GM12878 (cell line): Measurements from ENCODE around the gene LRP1. TPM values are rescaled to one million over a fixed set of nuclear protein-coding genes. Genes with fewer than 3 reads are reported as not detected.

Experiments
- ATAC-seq: fragments of 200-7000 bp; cut with Tn5 transposase; 3 replicates; pipeline ENCODE4 v1.9.1; 2020; ENCODE audit warnings: mild to moderate bottlenecking, moderate library complexity
- BruUV-seq: library from RNA; stranded (reverse); fragments of 400-500 nt; replicated peaks from 2 replicates; lab custom pipeline; 2021; lab: Mats Ljungman, UMichigan
- CTCF ChIA-PET: fragments of 300-600 bp; sonication (Branson Sonifier 250); formaldehyde crosslinking; extraction: SDS; loops from one replicate; lab custom pipeline; 2021; ENCODE audit warnings: inconsistent platforms; lab: Yijun Ruan, JAX
- POLR2A ChIA-PET: fragments of 350-600 bp; formaldehyde crosslinking; extraction: SDS; loops from one replicate; lab custom pipeline; 2021; ENCODE audit warnings: inconsistent platforms; lab: Charles Lee
- RAD21 ChIA-PET: fragments of 300-600 bp; sonication (Branson Sonifier 250); formaldehyde crosslinking; loops from one replicate; lab custom pipeline; 2023; ENCODE audit warnings: antibody characterized with exemption; ENCODE audit not compliant: unreplicated experiment; lab: Charles Lee
- SMC1A ChIA-PET: fragments of 300-600 bp; sonication (Branson Sonifier 250); formaldehyde crosslinking; loops from one replicate; lab custom pipeline; 2023; ENCODE audit not compliant: unreplicated experiment, uncharacterized antibody; lab: Charles Lee
- DNase-seq: peaks from one replicate; pipeline ENCODE4 v3.0.0-alpha.2; 2011; ENCODE audit warnings: low read depth, low spot score
- FAIRE-seq: peaks from 3 replicates; lab custom pipeline; 2011; peaks lifted over from hg19 to GRCh38; lab: Jason Lieb, UNC
- H2AFZ ChIP-seq: 2 replicates; pipeline ENCODE4 v1.6.0; 2011; ENCODE audit warnings: low read depth, low read length, control low read depth; ENCODE audit not compliant: control insufficient read depth
- H3K27ac ChIP-seq: 2 replicates; pipeline ENCODE4 v1.5.1; 2011; ENCODE audit warnings: control low read depth; ENCODE audit not compliant: control insufficient read depth, insufficient read depth
- H3K27me3 ChIP-seq, 2 experiments: replicated peaks in 1 of 2; 2 replicates each; pipeline versions ENCODE4 v1.6.0 to v1.6.1; 2011; ENCODE audit warnings: low read length in 1 of 2; ENCODE audit not compliant: control insufficient read depth in 2 of 2, insufficient read depth in 2 of 2
- H3K36me3 ChIP-seq, 2 experiments: 2 replicates each; pipeline ENCODE4 v1.5.1; 2011; ENCODE audit warnings: low read length in 1 of 2; ENCODE audit not compliant: control insufficient read depth in 2 of 2, insufficient read depth in 2 of 2
- H3K4me1 ChIP-seq: 2 replicates; pipeline ENCODE4 v1.6.1; 2011; ENCODE audit warnings: mild to moderate bottlenecking, low read length, moderate library complexity, mixed read lengths; ENCODE audit not compliant: control insufficient read depth, insufficient read depth
- H3K4me2 ChIP-seq: 2 replicates; pipeline ENCODE4 v1.6.0; 2011; ENCODE audit warnings: control low read depth; ENCODE audit not compliant: control insufficient read depth, insufficient read depth
- H3K4me3 ChIP-seq: fragments of 200-600 bp; sonication (generic); 2 replicates; pipeline ENCODE4 v1.5.1; 2016
- H3K79me2 ChIP-seq: 2 replicates; pipeline ENCODE4 v1.6.0; 2011; ENCODE audit warnings: low read length; ENCODE audit not compliant: control insufficient read depth, insufficient read depth
- H3K9ac ChIP-seq: 2 replicates; pipeline ENCODE4 v1.8.0; 2011; ENCODE audit warnings: low read length, control low read depth, mixed read lengths; ENCODE audit not compliant: control insufficient read depth, insufficient read depth
- H3K9me3 ChIP-seq: replicated peaks from 3 replicates; pipeline ENCODE4 v1.5.1; 2011; ENCODE audit warnings: mild to moderate bottlenecking, low read length; ENCODE audit not compliant: control insufficient read depth, insufficient read depth
- H4K20me1 ChIP-seq: 2 replicates; pipeline ENCODE4 v1.6.0; 2011; ENCODE audit not compliant: control insufficient read depth, insufficient read depth
- CEBPZ ChIP-seq: fragments of 150-350 bp; IDR thresholded peaks from 2 replicates; pipeline ENCODE4 v1.6.1; 2016; ENCODE audit warnings: low read depth, low read length
- CHD2 ChIP-seq: IDR thresholded peaks from 2 replicates; pipeline ENCODE4 v1.6.1; 2011; ENCODE audit warnings: low read depth, low read length, improper control_type of control experiment, borderline replicate concordance
- EP300 ChIP-seq, 2 experiments: fragments of 150-350 bp in 1 of 2; IDR thresholded peaks; 2 replicates each; pipeline ENCODE4 v1.6.1; 2011 to 2012; ENCODE audit warnings: low read depth in 2 of 2, low read length in 2 of 2, borderline replicate concordance in 1 of 2, improper control_type of control experiment in 1 of 2, inconsistent platforms in 1 of 2; ENCODE audit not compliant: control insufficient read depth in 1 of 2
- HCFC1 ChIP-seq: fragments of 150-350 bp; IDR thresholded peaks from 2 replicates; pipeline ENCODE4 v1.6.1; 2014; ENCODE audit warnings: low read length
- RUNX3 ChIP-seq: IDR thresholded peaks from 2 replicates; pipeline ENCODE4 v1.6.1; 2012; ENCODE audit warnings: low read length, inconsistent platforms
- WGBS: methylation state at CpG from one replicate; pipeline ENCODE4 v1.1.6; 2016; ENCODE audit warnings: low lambda C conversion rate; ENCODE audit not compliant: insufficient replicate concordance, insufficient coverage; ENCODE audit errors: missing lambda C conversion rate; 5-methylcytosine and 5-hydroxymethylcytosine counted together
- in situ Hi-C: fragments of 300-500 bp; cut with MboI; formaldehyde crosslinking; loops from 9 replicates; pipeline ENCODE4 v1.14.3; 2018; ENCODE audit warnings: mixed read lengths
- intact Hi-C: fragments of 100-400 bp; cut with micrococcal nuclease; formaldehyde crosslinking; loops from one replicate; pipeline ENCODE4 v1.14.2; 2022; ENCODE audit not compliant: unreplicated experiment
- polyA plus RNA-seq, 11 experiments: library from polyadenylated mRNA; depleted of rRNA in 4 of 11; unstranded in 6 of 11; stranded (reverse) in 5 of 11; fragments of >200 nt; fragmentation: Nextera tagmentation in 4 of 11; fragmentation: Illumina TruSeq in 1 of 11; extraction: Ambion mirVana in 4 of 11; extraction: Trizol in 1 of 11; gene quantifications; 1 replicate in 1 of 11; 2 replicates in 10 of 11; pipeline versions ENCODE4 v1.2.1 to v1.2.3, GENCODE V29; 2011 to 2016; ENCODE audit warnings: inconsistent platforms in 2 of 11, missing spikeins in 2 of 11, low read depth in 1 of 11
- total RNA-seq, 4 experiments: library from RNA; depleted of rRNA in 3 of 4; stranded (reverse); fragments of >200 nt in 3 of 4; fragmentation: Illumina TruSeq in 1 of 4; extraction: Trizol in 1 of 4; gene quantifications; 2 replicates each; pipeline versions ENCODE4 v1.2.1 to v1.2.3, GENCODE V29; 2013 to 2021
- TF ChIP-seq, protein P1 (sequence below): fragments of 450-650 bp; IDR thresholded peaks from 2 replicates; pipeline ENCODE4 v1.6.1; 2016; ENCODE audit warnings: mild to moderate bottlenecking
- TF ChIP-seq, protein P2 (sequence below): IDR thresholded peaks from 2 replicates; pipeline ENCODE4 v1.6.1; 2012; ENCODE audit warnings: low read depth, low read length, improper control_type of control experiment
- TF ChIP-seq, protein P3 (sequence below): fragments of 150-350 bp; IDR thresholded peaks from 2 replicates; pipeline ENCODE4 v1.6.1; 2014; ENCODE audit warnings: mild to moderate bottlenecking, low read depth, low read length

Gene LRP1
- total and polyA plus RNA-seq, 10 of the 15 experiments (the other 5 are each of a cell fraction or from before 2014, with no cell fraction given): under 0.01 to 1.1 (median 0.20) TPM; not detected in 2

- BruUV-seq: no TSS peak
- ChIA-PET SMC1A (interaction anchor here (1.2 kb wide), 1 partner anchor 44 kb away, joined by 3 read pairs; no protein-coding TSS in a partner anchor), CTCF (interaction anchor here (1.0 to 1.6 kb wide), 6 partner anchors 13 to 58 kb away, joined by 3 to 9 read pairs (median 5); no protein-coding TSS in a partner anchor), POLR2A (no interaction called here), RAD21 (interaction anchor here (1.6 kb wide), 1 partner anchor 46 kb away, joined by 4 read pairs; no protein-coding TSS in a partner anchor)
- TF ChIP-seq EP300 (IDR thresholded peaks at IDR 0.05; ENCODE audit: borderline replicate concordance in 1 of 2, control insufficient read depth in 1 of 2, low read depth in 2 of 2, low read length in 2 of 2) (no peak), HCFC1 (no peak), RUNX3 (no peak)
- TF ChIP-seq, protein P1, sequence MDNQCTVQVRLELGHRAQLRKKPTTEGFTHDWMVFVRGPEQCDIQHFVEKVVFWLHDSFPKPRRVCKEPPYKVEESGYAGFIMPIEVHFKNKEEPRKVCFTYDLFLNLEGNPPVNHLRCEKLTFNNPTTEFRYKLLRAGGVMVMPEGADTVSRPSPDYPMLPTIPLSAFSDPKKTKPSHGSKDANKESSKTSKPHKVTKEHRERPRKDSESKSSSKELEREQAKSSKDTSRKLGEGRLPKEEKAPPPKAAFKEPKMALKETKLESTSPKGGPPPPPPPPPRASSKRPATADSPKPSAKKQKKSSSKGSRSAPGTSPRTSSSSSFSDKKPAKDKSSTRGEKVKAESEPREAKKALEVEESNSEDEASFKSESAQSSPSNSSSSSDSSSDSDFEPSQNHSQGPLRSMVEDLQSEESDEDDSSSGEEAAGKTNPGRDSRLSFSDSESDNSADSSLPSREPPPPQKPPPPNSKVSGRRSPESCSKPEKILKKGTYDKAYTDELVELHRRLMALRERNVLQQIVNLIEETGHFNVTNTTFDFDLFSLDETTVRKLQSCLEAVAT: no peak
- H3K4me3 ChIP-seq: no peak overlapping the region
- no peaks in the 10 kb centered on the region for H3K36me3 ChIP-seq
- intact Hi-C loops: no loop called here
- no peaks in the 10 kb centered on the region for H3K9me3 ChIP-seq
- ATAC-seq (no peak), FAIRE-seq (no peak), DNase-seq (no peak)
- WGBS: 64% methylated on average over 7 of the region's 7 CpGs
- no peaks in the 10 kb centered on the region for H3K79me2 ChIP-seq
- H2AFZ ChIP-seq: no peak overlapping the region
- H3K4me2 ChIP-seq: no peak overlapping the region
- H3K27me3 ChIP-seq: no peaks in the 10 kb centered on the region
- in situ Hi-C loops: no loop called here
- H3K4me1 ChIP-seq: no peaks in the 10 kb centered on the region; the same call in 1 of the 2 replicates
- no peak overlapping the region for H3K27ac ChIP-seq
- peaks cover 3% of the 10 kb centered on the region; the same call in 1 of the 2 replicates for H4K20me1 ChIP-seq
- H3K9ac ChIP-seq: no peak overlapping the region
These were observed 41.7 kb downstream of the LRP1 start for GRCh38 chr12:57169969-57170368.

DNA sequence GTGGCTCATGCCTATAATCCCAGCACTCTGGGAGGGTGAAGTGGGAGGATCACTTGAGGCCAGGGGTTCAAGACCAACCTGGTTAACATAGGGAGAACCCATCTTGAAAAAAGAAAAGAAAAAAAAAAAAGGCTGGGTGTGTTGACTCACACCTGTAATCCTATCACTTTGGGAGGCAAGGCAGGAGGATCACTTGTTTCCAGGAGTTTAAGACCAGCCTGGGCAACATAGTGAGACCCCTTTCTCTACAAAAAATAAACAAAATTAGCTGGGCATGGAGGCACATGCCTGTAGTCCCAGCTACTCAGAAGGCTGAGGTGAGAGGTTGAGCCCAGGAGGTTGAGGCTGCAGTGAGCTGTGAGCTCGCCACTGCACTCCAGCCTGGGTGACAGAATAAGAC, 42.1 kb downstream of the LRP1 start:
- no peaks in the 10 kb centered on the region for H3K9me3 ChIP-seq
- 0% methylated on average over 1 of the region's 1 CpG for WGBS
- no peaks in the 10 kb centered on the region for H3K27me3 ChIP-seq
- FAIRE-seq: no peak
- no peak for ATAC-seq
- H3K4me2 ChIP-seq: no peak overlapping the region
- H3K36me3 ChIP-seq: no peaks in the 10 kb centered on the region
- no peak overlapping the region for H3K4me3 ChIP-seq
- no peak for TF ChIP-seq CHD2
- TF ChIP-seq, protein P2, sequence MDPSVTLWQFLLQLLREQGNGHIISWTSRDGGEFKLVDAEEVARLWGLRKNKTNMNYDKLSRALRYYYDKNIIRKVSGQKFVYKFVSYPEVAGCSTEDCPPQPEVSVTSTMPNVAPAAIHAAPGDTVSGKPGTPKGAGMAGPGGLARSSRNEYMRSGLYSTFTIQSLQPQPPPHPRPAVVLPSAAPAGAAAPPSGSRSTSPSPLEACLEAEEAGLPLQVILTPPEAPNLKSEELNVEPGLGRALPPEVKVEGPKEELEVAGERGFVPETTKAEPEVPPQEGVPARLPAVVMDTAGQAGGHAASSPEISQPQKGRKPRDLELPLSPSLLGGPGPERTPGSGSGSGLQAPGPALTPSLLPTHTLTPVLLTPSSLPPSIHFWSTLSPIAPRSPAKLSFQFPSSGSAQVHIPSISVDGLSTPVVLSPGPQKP: no peak
- no peak for TF ChIP-seq CEBPZ
- TF ChIP-seq, protein P3, sequence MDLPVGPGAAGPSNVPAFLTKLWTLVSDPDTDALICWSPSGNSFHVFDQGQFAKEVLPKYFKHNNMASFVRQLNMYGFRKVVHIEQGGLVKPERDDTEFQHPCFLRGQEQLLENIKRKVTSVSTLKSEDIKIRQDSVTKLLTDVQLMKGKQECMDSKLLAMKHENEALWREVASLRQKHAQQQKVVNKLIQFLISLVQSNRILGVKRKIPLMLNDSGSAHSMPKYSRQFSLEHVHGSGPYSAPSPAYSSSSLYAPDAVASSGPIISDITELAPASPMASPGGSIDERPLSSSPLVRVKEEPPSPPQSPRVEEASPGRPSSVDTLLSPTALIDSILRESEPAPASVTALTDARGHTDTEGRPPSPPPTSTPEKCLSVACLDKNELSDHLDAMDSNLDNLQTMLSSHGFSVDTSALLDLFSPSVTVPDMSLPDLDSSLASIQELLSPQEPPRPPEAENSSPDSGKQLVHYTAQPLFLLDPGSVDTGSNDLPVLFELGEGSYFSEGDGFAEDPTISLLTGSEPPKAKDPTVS: no peak
- RAD21 ChIA-PET: no interaction called here
- in situ Hi-C loops: no loop called here
- H4K20me1 ChIP-seq: peaks cover 3% of the 10 kb centered on the region; the same call in 1 of the 2 replicates
- no peaks in the 10 kb centered on the region for H3K79me2 ChIP-seq
- CTCF ChIA-PET: interaction anchor here (1.1 to 1.6 kb wide), 7 partner anchors 12 to 139 kb away, joined by 3 to 9 read pairs (median 5); no protein-coding TSS in a partner anchor
- H3K4me1 ChIP-seq: no peaks in the 10 kb centered on the region; the same call in 1 of the 2 replicates
- SMC1A ChIA-PET: interaction anchor here (0.6 kb wide), 1 partner anchor 46 kb away, joined by 4 read pairs; no protein-coding TSS in a partner anchor
- POLR2A ChIA-PET: no interaction called here
- intact Hi-C loops: no loop called here
- no peak overlapping the region for H3K9ac ChIP-seq
- H2AFZ ChIP-seq: no peak overlapping the region
- no peak for DNase-seq
- H3K27ac ChIP-seq: no peak overlapping the region
- no TSS peak for BruUV-seq
